ENCODE measurements around the gene SHLD1. TPM values are rescaled to one million over a fixed set of nuclear protein-coding genes. Genes with fewer than 3 reads are reported as not detected.
A peak's percentile ranks its signal among the peaks of the same experiment; 100 is the strongest.
"Not testable (repeated sequence)": the region's sequence is repeated elsewhere in the genome, so short reads cannot be mapped to it uniquely, and the experiment has no call there.

Gene SHLD1
- total RNA-seq, 1 donor from 2014 or later: 7.4 TPM

DNA sequence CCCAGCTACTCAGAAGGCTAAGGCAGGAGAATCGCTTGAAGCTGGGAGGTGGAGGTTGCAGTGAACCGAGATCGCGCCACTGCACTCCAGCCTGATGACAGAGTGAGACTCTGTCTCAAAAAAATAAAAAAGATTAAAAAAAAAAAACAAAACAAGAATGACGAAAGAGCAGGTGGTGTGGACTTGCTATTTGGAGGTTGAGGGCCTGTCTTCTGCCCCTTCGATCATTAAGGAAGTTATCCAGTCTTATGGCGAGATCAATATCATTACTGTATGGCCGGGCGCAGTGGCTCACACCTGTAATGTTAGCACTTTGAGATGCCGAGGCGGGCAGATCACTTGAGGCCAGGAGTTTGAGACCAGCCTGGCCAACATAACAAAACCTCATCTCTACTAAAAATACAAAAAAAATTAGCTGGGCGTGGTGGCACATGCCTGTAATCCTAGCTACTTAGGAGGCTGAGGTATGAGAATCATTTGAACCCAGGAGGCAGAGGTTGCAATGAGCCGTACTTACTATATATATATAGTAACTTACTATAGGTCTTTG is 53.6 kb downstream of the SHLD1 start:
- intact Hi-C loops (cut with DNase I); DNase-seq; ATAC-seq (ENCODE audit: poor library complexity): not testable (repeated sequence)

DNA sequence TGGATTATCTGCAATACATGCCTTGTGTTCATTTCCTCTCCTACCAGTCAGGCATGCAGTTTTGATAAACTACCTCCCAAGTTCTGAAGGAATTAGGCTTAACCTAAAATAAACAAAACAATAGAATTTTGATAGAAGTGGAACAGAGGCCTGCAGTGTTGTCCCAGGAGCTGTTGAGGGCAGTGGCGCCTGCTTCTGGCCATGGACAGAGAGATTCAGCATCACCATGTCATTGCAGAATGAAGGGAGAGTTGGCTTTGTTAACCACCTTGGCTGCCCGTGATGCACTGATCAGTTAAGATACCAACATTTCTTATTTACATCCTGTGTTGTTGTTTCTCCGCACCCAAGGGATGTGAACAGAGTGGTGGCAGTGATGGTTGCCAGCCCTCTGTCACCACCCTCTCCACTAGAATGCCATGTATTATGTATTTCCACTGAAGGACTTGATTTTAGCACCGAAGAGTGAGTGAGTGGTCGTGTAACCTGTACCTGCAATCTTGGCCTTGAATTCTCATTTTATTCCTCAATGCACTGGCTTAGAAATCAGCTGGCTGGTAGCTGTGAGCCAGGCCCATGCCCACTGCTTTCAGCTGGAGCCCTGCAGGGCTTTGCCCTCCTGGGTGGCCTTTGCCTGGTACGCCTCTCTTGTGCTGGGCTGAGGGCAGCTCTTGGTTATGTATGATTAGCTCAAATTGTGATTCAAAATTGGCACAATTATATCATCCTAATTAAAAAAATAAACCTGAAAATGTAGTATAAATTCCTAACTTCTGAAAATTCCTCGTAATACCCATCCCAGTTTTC is 56.5 kb downstream of the SHLD1 start:
- ATAC-seq (ENCODE audit: poor library complexity) (peak; percentile 81), DNase-seq (no peak)
- intact Hi-C loops (cut with DNase I): no loop called here

DNA sequence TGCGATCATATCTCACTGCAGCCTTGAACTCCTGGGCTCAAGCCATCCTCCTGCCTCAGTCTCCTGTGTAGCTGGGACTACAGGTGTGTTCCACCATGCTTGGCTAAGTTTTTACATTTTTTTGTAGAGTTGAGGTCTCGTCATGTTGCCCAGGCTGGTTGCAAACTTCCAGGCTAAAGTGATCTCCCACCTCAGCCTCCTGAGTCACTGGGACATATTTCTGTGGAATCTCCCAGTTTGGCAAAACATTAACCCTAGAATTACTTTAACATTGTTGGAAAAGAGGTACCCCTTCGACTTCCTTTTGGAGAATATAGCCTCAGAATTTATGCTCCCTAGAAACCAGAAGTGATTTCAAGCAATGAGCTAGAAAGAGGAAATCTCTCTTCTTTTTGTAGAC is 57.2 kb downstream of the SHLD1 start:
- intact Hi-C loops (cut with DNase I): no loop called here
- DNase-seq (no peak), ATAC-seq (ENCODE audit: poor library complexity) (no peak)

DNA sequence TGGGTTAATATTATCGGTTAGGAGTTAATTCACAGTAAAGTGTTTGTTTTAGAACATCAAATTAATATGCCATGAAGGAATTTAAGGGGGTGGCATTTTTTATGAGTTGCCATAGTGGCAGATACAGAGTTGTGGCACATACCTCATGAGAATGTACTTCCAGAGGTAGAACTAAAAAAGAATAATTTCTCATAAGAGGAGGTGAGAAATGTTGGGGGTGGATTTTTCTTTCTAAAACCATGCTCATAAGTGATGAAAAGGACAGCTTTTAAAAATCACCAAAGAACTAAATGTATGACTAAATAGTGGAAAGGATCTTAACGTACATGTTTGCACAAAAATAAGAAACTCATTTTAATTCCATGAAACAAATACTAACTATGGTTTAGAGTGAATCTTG is 58.7 kb downstream of the SHLD1 start:
- ATAC-seq (ENCODE audit: poor library complexity) (no peak), DNase-seq (no peak)
- intact Hi-C loops (cut with DNase I): no loop called here

DNA sequence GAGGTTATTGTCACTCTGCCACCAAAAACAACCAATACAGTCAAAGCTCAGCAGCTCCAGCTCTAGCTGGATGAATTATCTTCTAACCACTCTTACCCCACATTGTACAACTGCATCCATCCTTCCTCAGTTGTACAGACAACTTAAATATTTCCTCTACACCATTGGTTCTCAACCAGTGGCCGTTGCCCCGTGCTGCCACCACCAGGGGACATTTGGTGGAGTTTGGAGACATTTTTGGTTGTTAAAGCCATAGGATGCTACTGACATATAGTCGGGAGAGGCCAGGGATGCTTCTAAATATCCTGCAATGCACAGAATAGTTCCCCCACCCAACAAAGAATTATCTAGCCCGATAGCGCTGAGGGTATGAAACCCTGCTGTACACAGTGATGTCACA is 59.3 kb downstream of the SHLD1 start:
- no peak for ATAC-seq (ENCODE audit: poor library complexity)
- intact Hi-C loops (cut with DNase I): no loop called here

DNA sequence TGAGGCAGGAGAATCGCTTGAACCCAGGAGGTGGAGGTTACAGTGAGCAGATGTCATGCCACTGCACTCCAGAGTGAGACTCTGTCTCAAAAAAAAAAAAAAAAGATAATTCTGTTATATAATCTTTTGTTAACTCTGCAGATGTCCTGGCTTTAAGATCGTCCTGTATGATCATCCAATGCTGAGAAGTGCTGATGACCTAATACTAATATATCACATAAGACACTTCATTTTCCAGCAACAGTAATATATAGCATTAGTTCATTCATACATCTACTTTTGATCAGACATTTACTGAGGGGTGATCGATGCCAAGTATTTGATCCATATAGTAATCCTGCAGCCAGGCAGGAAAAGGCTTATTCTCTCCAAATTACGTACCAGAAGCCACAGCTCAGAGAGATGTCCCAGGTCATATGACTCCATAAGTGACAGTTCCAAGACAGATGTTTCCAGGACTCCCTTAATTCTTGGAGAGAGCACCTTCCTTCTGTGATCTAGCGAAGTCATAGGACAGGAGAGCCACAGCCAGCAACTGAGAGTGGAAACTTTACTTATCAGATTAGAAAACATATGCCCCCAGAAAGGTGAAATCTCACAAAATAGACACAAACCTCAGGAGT is 60.7 kb downstream of the SHLD1 start:
- ATAC-seq (ENCODE audit: poor library complexity) (no peak), DNase-seq (no peak)
- intact Hi-C loops (cut with DNase I): no loop called here

More for the DNA sequence above, 59.3 kb downstream of the SHLD1 start:
- DNase-seq: no peak

DNA sequence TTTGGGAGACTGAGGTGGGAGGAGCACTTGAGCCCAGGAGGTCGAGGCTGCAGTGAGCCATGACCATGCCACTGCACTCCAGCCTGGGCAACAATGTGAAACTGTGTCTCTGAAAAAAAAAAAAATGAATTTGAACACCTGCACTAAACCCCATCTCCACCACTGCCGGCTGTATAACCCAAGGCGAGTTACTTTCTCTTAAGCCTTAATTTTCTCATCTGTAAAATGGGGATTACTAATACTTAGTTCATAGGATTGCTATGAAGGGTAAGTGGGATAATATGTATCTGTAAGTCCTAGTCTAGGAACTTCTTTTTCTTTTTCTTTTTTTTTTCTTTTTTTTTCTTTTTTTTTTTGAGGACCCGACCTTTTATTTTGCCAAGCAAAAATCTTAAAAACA is 61.5 kb downstream of the SHLD1 start:
- intact Hi-C loops (cut with DNase I): no loop called here
- DNase-seq: no peak

DNA sequence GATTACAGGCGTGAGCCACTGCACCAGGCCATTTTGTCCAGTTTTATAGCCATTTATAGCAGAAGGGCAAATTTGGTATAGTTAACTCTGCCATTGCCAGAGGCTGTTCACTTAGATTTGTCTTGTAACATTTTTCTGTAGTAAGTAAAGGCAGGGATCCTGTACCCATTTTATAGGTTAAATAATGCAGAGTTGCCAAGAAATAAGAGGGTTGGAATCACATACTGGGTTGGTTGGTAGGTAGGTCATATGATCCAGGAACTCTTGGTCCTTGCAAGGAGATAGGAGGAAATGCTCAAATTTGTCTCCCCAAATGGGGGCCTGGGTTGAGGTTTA is 68.1 kb downstream of the SHLD1 start:
- intact Hi-C loops (cut with DNase I): no loop called here
- DNase-seq: no peak
- no peak for ATAC-seq (ENCODE audit: poor library complexity)

More for the DNA sequence above, 61.5 kb downstream of the SHLD1 start:
- no peak for ATAC-seq (ENCODE audit: poor library complexity)

DNA sequence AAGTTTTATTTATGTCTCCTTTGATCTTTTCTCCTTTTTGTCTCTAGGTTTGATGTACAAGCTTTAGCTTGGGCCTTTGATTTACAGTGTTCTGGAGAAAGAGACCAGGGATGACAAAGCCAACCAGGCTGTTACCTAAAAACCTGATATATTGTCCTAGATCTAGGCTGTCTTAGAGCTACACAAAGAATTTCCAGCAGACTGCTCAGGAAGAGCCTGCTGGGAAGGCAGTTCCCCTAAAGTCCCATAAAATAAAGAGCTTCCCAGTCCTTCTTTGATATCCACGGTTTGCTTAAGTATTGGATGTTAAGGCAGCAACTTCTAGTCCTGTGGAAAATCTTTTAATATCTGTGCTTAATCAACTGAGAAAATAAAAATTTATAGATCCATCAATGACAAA is 70.5 kb downstream of the SHLD1 start:
- intact Hi-C loops (cut with DNase I): no loop called here
- no peak for ATAC-seq (ENCODE audit: poor library complexity)
- no peak for DNase-seq

DNA sequence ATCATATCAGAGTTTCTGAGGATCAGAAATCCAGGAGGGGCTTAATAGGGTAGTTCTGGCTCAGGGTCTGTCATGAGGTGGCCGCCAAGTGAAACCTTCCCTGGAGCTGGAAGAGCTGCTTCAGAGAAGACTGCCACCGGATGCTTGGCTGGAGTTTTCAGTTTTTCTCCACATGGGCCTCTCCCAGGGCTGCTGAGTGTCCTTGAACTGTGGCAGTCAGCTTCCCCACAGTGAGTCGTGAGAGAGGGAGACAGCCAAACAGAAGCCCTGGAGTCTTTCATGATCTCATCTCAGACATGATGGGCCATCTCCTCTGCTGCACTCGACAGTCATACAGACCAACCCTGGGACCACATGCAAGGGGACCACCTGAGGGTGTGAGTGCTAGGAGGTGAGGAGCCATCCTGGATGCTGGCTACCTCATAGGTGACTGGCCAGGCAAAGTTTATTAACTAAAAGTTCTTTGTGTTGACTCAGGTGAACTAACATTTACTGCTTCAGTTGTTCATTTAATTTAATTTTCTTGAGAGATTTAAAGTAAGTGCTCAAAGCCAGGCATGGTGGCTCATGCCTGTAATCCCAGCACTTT is 71.5 kb downstream of the SHLD1 start:
- no peak for DNase-seq
- intact Hi-C loops (cut with DNase I): no loop called here
- peak; percentile 36 for ATAC-seq (ENCODE audit: poor library complexity)

DNA sequence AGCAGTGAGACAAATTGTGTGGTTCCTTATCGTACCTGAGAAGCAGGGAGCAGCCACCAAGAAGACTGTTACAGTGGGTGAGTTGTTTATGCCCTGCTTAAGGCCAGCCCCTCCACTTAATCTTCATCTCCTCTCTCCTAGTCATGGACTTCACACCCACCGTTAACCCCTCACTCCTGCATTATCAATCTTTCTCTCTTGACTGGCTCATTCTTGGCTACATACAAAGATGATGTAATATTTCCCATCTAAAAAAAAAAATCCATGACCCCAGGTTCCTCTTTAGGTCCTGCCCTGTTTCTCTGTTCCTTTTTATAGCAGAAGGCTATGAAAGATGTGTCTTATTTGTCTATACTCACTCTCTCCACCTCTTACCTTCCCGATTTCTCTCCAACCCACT is 72.4 kb downstream of the SHLD1 start:
- intact Hi-C loops (cut with DNase I): no loop called here
- no peak for DNase-seq
- ATAC-seq (ENCODE audit: poor library complexity): no peak

DNA sequence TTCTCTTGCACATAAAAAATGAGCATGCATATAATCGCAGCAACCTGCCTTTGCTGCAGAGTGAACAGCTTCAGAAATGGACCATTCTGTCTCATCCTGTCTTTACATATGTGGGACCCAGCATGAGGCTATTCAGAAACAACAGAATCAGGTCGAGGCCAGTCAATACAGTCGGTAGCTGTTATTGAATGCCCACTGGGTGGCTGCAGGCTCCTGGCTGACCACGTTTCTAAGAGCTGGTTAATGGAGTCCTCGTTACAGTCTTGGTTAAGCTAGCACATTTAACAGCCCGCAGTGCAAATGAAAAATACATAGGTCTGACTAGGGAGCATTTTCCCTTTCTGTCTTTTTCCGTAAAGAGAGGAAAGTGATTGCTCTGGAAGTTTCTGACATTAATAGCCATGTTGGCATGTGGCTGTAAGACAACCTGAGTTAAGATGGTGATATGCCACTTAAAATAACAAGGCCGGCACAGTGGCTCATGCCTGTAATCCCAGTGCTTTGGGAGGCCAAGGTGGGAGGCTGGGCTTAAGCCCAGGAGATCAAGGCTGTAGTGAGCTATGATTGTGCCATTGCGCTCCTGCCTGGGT is 75.0 kb downstream of the SHLD1 start:
- ATAC-seq (ENCODE audit: poor library complexity) (no peak), DNase-seq (no peak)
- intact Hi-C loops (cut with DNase I): no loop called here

DNA sequence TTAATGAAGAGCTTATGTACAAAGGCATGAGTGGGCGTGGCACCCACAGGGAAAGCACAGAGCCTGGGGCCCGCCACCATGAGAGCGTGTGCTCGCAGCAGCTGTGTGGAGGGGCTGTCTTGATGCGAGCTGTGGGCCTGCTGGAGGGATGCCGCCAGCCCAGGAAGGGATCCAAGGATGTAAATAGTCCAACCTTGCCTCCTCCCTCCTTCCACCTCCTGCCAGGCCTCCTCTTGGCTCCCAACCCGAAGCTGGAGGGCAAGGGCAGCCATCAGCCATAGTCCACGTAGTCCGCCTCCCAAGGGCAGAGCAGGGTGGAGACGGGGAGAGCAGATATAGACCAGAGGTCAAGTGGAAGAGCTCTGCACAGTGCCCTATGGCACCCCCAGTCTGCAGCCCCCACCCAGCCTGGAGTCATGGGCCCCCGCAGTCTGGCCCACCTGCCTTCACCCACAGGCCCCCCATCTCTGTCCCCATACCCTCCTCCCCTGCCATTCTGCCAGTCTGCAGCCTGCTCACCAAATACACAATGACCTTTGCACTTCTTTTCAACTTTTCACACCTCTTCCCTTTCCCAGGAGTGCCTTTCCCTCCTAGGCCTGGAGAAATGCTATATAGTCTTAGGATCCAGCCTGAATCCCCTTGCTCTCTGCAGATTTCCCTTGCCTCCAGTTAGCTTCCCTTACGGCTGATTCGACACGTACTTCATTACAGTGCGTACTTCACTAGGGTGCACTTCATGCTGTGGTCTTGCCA is 77.1 kb downstream of the SHLD1 start:
- DNase-seq (peak; percentile 67), ATAC-seq (ENCODE audit: poor library complexity) (peak; percentile 87)
- intact Hi-C loops (cut with DNase I): no loop called here

DNA sequence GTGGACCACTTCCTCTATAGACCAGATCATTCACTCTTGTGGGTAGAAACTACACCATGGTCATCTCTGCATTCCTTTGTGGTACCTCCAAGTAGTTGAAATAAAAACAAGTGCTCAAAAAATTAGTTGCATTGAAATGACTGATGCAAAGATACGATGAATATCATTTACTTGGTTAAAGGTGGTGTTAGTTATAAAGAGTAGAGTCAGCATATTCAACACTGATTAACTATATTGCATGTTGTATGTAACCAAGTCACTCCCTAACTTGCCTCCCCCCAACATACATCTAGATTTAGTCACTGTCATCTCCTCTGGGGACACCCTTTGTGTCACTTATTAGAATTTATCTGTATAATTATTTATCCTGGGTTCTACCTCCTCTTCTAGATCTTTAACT is 77.7 kb downstream of the SHLD1 start:
- intact Hi-C loops (cut with DNase I): no loop called here
- DNase-seq: no peak

DNA sequence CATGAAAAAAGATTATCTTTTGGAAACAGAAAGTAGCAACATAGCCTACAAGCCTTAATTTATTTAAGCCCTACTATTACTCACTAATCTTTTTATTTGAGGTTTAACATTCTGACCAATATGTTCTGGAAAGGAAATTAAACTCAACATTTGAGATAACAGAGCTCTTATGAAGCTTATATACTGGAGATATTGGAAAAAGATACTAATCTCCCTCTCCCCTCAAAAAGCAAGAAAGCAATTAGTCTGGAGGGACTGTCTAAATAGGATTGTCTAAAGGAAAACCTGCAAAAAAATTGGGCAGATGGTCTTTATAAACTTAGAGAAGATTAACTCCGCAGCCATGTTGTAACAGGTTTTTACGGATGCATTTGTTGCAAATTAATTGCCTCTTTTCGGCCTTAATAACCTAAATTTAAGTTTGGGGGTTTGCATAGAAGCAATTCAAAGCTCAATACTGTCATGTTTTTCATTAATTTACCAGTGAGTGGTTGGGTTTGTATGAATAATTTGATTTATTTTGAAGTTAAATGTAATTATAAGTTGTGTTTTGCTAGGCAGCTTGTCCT is 79.1 kb downstream of the SHLD1 start:
- intact Hi-C loops (cut with DNase I): no loop called here
- no peak for ATAC-seq (ENCODE audit: poor library complexity)
- no peak for DNase-seq

More for the DNA sequence above, 77.7 kb downstream of the SHLD1 start:
- no peak for ATAC-seq (ENCODE audit: poor library complexity)

DNA sequence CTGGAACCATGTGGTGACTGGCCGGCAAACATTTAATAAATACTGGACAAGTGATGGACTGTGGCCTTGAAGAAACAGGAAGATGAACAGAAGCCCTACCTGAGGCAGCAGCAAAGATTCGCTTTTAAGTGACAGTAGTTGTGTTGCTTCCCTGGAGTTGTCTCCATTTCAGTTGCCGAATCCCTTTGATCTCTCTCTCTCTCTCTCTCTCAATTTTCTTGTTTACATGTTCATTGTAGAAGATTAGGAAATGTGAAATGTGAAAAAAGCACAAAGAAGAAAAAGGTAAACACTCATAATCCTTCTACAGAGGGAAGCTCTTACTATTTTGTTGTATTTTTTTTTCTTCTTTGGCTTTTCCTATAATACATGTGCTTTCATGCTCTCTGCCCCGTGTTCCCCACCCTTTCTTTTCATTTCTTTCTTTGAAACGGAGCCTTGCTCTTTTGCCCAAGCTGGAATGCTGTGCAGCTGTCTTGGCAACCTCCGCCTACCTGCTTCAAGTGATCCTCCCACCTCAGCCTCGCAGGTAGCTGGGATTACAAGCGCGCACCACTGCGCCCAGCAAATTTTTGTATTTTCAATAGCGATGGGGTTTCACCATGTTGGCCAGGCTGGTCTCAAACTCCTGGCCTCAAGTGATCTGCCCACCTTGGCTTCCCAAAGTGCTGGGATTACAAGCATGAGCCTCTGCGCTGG is 81.5 kb downstream of the SHLD1 start:
- ATAC-seq (ENCODE audit: poor library complexity) (no peak), DNase-seq (no peak)
- intact Hi-C loops (cut with DNase I): no loop called here

DNA sequence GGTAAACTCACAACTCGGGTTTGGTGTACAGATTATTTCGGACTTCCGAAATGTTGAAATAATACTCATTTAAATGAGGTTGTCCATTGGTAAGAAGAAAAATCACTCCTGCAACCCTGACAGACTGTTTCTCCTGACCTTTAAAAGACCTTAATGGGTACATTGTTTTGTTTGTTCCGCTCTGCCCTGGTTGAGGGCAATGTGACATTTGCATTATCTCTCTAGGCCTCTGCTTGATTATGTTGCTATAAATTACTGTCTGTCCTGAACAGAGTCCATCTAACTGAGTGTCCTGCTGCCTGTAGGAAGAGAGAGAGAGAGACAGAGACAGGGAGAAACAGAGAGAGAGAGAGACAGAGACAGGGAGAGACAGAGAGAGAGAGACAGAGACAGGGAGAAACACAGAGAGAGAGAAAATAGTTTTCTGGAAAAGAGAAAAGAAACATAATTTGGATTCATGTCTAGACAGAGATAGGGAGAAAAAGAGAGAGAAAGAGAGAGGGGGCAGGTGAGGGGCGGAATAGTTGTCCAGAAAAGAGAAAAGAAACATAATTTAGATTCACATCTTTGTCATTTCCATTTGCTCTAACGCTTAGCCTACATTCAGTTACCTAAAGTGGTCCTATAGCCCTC is 83.2 kb downstream of the SHLD1 start:
- ATAC-seq (ENCODE audit: poor library complexity) (peak; percentile 91), DNase-seq (no peak)
- intact Hi-C loops (cut with DNase I): no loop called here
